Immature natural killer cell (primary cell): ENCODE data around the gene KDM4C. TPM values are rescaled to one million over a fixed set of nuclear protein-coding genes. Genes with fewer than 3 reads are reported as not detected.

ENCODE experiments used
- DNase-seq, 3 donors: peaks; one replicate each; pipeline ENCODE4 v3.0.0; 2022; ENCODE audit warnings: mixed read lengths in 1 of 3
- H3K27ac Mint-ChIP-seq, 6 donors: one replicate each; pipeline ENCODE4 v1.8.0; 2020; ENCODE audit warnings: mixed read lengths in 6 of 6, mild to moderate bottlenecking in 5 of 6, inconsistent platforms in 4 of 6, moderate library complexity in 3 of 6
- H3K27me3 Mint-ChIP-seq, 3 donors: one replicate each; pipeline ENCODE4 v1.8.0; 2020 to 2021; ENCODE audit warnings: low read depth in 3 of 3, mild to moderate bottlenecking in 3 of 3, mixed read lengths in 3 of 3, moderate library complexity in 3 of 3, inconsistent platforms in 1 of 3
- H3K36me3 Mint-ChIP-seq, 3 donors: one replicate each; pipeline ENCODE4 v1.8.0; 2020; ENCODE audit warnings: mixed read lengths in 3 of 3, inconsistent platforms in 2 of 3, mild to moderate bottlenecking in 2 of 3
- H3K4me1 Mint-ChIP-seq, 2 donors: one replicate each; pipeline ENCODE4 v1.8.0; 2020; ENCODE audit warnings: inconsistent platforms in 2 of 2, mild to moderate bottlenecking in 2 of 2, mixed read lengths in 2 of 2, moderate library complexity in 1 of 2
- H3K4me3 Mint-ChIP-seq, 5 donors: one replicate each; pipeline ENCODE4 v1.8.0; 2020; ENCODE audit warnings: mild to moderate bottlenecking in 5 of 5, mixed read lengths in 5 of 5, inconsistent platforms in 3 of 5, moderate library complexity in 3 of 5
- H3K9me3 Mint-ChIP-seq, 6 donors: one replicate each; pipeline ENCODE4 v1.8.0; 2020; ENCODE audit warnings: mild to moderate bottlenecking in 6 of 6, mixed read lengths in 6 of 6, inconsistent platforms in 4 of 6, moderate library complexity in 3 of 6
- polyA plus RNA-seq, 3 donors: library from polyadenylated mRNA; unstranded; fragments of 300-500 nt; fragmentation: Illumina TruSeq; gene quantifications; one replicate each; pipeline ENCODE4 v1.2.3, GENCODE V29; 2021

The KDM4C gene
- polyA plus RNA-seq, 3 donors from 2014 or later, result 18.2 to 45.6 (median 29.9) TPM

DNA sequence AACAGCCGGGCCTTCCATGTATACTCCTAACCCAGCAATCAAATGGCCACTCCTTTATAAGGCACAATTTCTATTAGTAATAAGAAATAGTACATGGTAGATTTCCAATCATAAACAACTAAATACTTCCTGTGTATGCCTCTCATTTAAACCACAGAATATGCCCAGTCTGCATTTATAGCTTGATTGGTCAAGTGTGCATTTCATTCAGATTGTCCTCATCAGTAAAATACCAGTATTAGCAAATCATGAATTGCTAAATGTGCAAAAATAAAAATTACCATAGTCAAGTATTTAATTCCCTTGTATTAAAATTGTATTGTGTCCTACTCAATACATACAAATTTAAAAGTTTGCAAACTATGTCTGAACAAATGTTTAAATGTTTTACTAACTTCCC, 406.2 kb downstream of the KDM4C start:
- H3K27me3 Mint-ChIP-seq, result no peaks in the 10 kb centered on the region
- H3K27ac Mint-ChIP-seq, result peak overlapping the region in 1 of 6 donors; percentile 34
- H3K4me1 Mint-ChIP-seq, result peaks cover 14 to 24% of the 10 kb centered on the region in 2 donors
- no peak overlapping the region for H3K4me3 Mint-ChIP-seq
- H3K36me3 Mint-ChIP-seq, result peaks cover 5 to 24% (median 15%) of the 10 kb centered on the region in 3 donors
- H3K9me3 Mint-ChIP-seq, result no peaks in the 10 kb centered on the region
- no peak for DNase-seq

DNA sequence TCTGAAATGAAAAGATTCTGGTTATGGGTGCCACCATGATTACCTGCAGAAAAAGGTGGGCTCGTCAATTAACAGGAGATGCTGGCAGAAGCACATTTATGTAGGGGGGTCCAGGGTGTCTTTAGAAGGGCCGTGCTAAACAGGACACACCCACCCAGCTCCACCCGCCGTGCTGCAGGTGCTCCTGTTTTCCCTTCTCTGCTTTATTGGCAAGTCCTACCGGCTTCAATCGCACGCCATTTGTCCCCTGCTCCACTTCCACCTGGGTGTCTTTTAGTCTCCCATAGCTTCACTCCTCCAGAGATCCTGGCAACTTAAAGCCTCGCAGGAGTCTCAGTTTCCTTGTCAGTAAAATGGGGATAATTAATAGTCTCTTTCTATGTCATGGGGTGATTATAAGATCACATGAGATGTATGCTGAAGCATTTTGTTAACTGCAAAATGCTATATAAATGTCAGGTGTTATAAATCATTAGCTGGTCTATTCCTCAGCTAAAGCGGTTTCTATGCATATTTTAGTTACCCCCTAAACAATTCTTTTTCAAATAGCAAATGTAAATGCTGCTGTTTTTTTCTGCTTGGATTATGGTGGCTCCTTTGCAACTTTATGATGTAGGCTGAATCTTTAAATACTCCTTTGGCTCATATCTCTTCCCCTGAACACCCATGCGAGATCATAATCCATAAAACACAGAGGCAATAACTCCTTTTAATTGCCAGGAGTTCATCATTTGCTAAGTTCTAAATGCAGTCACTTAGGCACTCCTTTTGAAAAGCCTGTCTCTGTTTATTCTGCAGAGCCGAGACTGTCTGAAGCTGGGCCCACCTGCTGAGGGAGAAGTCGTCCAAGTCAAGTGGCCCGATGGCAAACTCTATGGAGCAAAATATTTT, 406.9 kb downstream of the KDM4C start:
- no peaks in the 10 kb centered on the region for H3K27me3 Mint-ChIP-seq
- peaks cover 13 to 19% of the 10 kb centered on the region in 2 donors for H3K4me1 Mint-ChIP-seq
- H3K9me3 Mint-ChIP-seq, result no peaks in the 10 kb centered on the region
- DNase-seq, result no peak
- no peak overlapping the region for H3K4me3 Mint-ChIP-seq
- H3K27ac Mint-ChIP-seq, result no peak overlapping the region
- peaks cover 8 to 27% (median 15%) of the 10 kb centered on the region in 3 donors for H3K36me3 Mint-ChIP-seq

DNA sequence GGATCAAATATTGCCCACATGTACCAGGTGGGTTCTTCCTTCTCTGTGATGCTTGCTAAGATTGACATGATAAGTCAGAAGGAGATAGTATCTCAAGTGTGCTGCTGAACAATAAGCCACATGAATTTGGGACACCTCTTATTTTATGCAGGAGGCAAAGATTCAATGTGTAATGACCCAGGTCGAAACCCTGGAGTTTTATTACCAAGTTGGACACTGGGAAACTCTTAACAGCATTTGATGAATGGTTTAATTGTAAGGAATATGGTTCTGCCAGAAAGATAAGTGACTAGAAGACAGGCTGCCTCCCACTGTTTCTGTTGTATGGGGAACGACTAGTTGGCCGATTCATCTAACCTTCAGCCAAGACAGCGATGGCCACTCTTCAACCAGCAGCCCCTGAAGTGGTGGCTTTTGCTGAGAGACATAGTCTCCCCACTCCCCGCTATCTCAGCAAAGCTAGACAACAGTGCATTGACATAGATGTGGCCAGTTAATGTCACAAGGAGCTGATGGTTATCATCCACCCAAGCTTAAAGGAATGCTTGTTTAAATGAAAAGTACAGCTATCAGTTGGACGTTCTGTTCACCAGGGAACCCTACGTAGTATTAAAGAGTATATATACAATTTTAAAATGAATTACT, 407.7 kb downstream of the KDM4C start:
- H3K4me1 Mint-ChIP-seq, result peaks cover 6 to 11% of the 10 kb centered on the region in 2 donors
- no peak overlapping the region for H3K4me3 Mint-ChIP-seq
- H3K27ac Mint-ChIP-seq, result no peak overlapping the region
- no peak for DNase-seq
- H3K27me3 Mint-ChIP-seq, result no peaks in the 10 kb centered on the region
- H3K9me3 Mint-ChIP-seq, result no peaks in the 10 kb centered on the region
- H3K36me3 Mint-ChIP-seq, result peaks cover 12 to 34% (median 15%) of the 10 kb centered on the region in 3 donors

DNA sequence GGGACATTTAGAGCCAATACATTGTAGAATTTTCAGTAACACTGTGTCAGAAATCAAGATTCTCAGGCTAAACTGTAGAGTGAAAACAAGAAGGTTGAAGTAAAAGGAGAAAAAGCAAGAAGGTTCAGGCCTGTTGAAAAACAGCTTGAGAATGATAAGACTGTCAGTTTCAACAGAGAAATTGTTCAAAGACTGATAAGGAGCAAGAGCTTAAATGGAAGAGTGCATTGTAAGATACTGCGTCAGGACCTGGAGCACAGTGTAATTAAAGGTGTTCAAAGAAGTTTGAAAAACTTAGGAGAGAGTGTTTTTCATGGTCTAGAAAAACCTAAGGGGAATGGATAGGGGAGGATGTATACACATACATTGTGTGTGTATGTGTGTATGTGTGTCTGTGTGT, 408.3 kb downstream of the KDM4C start:
- H3K9me3 Mint-ChIP-seq, result no peaks in the 10 kb centered on the region
- peak overlapping the region in 3 of 6 donors; percentile 32 to 56 (median 44) for H3K27ac Mint-ChIP-seq
- no peaks in the 10 kb centered on the region for H3K27me3 Mint-ChIP-seq
- H3K4me3 Mint-ChIP-seq, result no peak overlapping the region
- peaks cover 12 to 37% (median 15%) of the 10 kb centered on the region in 3 donors for H3K36me3 Mint-ChIP-seq
- no peak for DNase-seq
- H3K4me1 Mint-ChIP-seq, result peaks cover 6 to 11% of the 10 kb centered on the region in 2 donors

DNA sequence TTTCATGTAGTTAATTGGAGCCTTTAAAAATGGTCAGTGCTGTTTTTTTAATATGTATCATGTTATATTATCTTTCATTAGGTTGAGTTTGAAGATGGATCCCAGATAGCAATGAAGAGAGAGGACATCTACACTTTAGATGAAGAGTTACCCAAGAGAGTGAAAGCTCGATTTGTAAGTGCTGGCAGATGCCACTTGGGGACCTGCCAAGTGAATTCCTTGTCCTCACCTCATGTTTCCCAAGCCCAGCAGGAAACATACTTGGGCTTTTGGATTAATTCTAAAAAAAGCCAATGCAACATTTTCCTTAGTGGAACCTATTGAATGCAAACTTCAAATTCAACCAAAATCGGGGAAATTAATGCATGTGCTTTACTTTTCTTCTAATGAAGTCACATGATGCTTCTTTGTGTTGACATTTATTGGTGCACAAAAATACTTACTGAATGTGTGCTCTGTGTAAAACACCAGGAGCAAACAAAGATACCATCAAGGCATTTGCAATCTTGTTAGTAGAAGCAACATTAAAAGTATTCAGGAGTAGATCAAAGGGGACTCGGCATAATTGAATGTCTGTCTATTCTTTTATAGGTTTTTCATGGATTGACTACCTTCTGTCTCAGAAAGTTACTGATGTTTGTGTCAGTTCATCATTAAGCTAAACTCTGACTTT, 412.1 kb downstream of the KDM4C start:
- H3K9me3 Mint-ChIP-seq, result no peaks in the 10 kb centered on the region
- peaks cover 20 to 60% (median 24%) of the 10 kb centered on the region in 3 donors for H3K36me3 Mint-ChIP-seq
- H3K27me3 Mint-ChIP-seq, result peaks cover 0 to 4% (median 0%) of the 10 kb centered on the region in 3 donors
- no peak overlapping the region for H3K4me3 Mint-ChIP-seq
- no peak for DNase-seq
- H3K4me1 Mint-ChIP-seq, result peaks cover 16 to 24% of the 10 kb centered on the region in 2 donors
- H3K27ac Mint-ChIP-seq, result peak overlapping the region in 2 of 6 donors; percentile 12 to 32

DNA sequence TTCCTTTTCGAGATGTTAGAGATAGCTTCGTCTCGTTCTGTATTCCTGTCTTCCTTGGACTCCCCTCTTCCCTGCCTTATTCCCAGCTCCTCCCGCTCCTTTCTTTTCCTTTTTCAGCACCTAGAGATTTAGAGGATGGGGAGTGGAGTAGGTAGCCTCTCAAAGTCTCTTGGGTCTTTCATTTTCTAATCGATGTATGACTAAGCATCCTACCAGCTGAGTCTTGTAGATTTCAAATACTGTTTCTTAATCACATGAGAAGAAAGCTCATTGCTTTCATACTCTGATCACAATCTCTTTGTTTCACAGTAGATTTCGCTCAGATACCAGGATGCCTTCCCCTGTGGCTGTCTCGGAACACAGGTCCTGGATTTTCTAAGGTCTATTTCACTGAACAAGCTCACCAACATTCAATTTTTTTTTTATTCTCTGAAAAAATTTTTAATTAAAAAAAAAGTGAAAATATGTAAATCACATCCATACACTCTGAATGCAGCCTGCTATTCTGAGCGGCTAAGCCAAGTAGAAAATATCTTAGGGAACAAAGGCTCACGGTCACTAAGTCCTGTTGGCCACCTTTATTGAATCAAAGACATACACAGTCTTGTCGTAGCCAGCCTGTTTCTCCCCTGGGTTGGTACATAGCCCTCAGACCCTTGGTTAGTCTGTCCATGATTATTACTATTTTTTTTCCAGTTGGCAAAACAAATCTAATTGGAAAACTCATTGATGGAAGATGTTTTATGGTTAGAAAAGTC, 413.8 kb downstream of the KDM4C start:
- Mint-ChIP-seq H3K4me1 (peaks cover 19 to 32% of the 10 kb centered on the region in 2 donors), H3K4me3 (no peak overlapping the region), H3K27me3 (peaks cover 0 to 4% (median 0%) of the 10 kb centered on the region in 3 donors), H3K27ac (peak overlapping the region in 1 of 6 donors; percentile 31), H3K36me3 (peaks cover 12 to 55% (median 19%) of the 10 kb centered on the region in 3 donors), H3K9me3 (no peaks in the 10 kb centered on the region)
- no peak for DNase-seq

DNA sequence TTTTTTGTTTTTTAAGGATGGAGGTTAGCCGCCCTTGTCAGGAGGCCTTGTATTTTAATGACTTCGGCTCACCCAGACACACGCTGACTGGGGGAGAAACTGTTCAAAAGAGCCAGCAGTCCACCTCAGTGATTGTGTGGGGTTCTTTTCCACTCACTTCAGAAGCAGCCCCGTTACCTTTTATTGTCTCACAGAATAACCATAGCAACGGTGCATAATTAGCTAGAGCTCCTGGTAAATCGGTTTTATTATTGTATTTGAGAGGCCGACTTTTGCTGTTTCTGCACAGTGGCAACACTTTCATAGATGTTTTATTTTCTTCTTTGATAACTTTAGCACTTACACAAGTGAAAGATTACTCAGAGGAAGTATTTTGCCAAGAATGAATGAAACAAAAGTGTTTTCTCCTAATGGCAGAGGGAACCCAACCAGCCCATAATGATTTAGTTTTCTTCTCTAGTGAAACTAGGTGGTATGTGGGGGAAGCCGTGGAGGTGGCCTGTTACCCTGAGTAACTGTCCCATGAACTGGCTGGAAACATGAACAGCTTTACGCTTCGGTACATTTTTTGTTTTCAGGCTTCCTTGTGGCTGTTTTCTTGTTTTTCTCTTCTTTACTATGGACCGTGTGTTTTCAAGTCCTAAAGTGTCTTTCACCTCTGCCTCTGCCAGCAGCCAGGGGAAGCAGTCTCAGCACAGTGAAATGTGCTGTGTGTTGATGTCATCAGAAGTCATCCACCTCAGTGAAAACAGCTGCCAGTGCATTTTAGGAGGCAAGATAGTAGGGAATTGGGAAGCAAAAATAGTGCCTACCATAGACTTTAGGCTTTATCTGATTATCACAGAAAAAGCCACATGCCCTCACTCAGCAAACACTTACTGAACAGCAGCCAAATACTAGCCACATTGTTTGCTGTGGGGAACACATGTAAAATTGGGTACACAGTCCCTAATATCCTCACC, 414.7 kb downstream of the KDM4C start:
- no peaks in the 10 kb centered on the region for H3K9me3 Mint-ChIP-seq
- peaks cover 0 to 4% (median 0%) of the 10 kb centered on the region in 3 donors for H3K27me3 Mint-ChIP-seq
- peaks cover 12 to 58% (median 21%) of the 10 kb centered on the region in 3 donors for H3K36me3 Mint-ChIP-seq
- peak overlapping the region in 5 of 6 donors; percentile 1 to 42 (median 13) for H3K27ac Mint-ChIP-seq
- H3K4me3 Mint-ChIP-seq, result no peak overlapping the region
- H3K4me1 Mint-ChIP-seq, result peaks cover 19 to 32% of the 10 kb centered on the region in 2 donors
- DNase-seq, result no peak

DNA sequence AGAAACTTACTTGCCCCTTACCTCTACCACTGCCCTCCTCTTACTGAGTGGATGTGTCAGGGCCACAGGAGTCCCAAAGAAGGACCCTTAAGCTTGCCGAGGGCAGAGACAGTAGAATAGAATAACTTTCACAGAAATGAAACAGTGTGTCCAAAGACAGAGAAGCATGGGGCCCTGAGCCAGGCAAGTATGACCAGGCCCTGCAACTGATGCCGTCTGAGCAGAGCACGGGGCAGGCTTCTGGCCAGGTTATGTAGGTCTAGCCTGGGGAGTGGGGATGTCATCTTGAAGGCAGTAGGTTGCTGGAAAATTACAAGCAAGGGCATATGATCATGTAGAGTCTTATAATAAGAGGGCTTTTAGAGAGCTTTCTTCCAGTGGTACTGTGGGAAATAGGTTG, 415.4 kb downstream of the KDM4C start:
- Mint-ChIP-seq H3K27ac (peak overlapping the region; percentile 4 to 36 (median 21)), H3K4me1 (peaks cover 19 to 37% of the 10 kb centered on the region in 2 donors), H3K27me3 (peaks cover 0 to 4% (median 0%) of the 10 kb centered on the region in 3 donors), H3K36me3 (peaks cover 17 to 62% (median 28%) of the 10 kb centered on the region in 3 donors), H3K9me3 (no peaks in the 10 kb centered on the region), H3K4me3 (no peak overlapping the region)
- DNase-seq, result no peak

DNA sequence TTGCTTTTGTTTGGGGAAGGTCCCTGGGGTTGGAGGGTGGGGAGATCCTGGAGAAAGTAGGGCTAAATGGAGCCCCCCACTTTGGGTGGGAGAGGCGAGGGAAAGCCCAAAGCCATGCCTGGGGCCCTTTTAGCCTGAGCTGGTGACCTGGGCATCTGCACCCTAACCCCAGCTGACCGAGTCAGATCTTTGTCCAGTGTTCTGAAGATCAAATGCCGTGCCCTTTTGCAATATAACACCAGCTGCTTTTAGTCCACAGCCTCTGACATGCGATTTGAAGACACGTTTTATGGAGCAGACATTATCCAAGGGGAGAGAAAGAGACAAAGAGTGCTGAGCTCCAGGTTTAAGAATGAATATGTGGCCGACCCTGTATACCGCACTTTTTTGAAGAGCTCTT, 416.5 kb downstream of the KDM4C start:
- Mint-ChIP-seq H3K36me3 (peaks cover 22 to 69% (median 34%) of the 10 kb centered on the region in 3 donors), H3K27me3 (peaks cover 0 to 4% (median 0%) of the 10 kb centered on the region in 3 donors), H3K9me3 (no peaks in the 10 kb centered on the region), H3K4me1 (peaks cover 19 to 45% of the 10 kb centered on the region in 2 donors), H3K27ac (peak overlapping the region in 5 of 6 donors; percentile 12 to 81 (median 15)), H3K4me3 (peak overlapping the region in 1 of 5 donors; percentile 20)
- no peak for DNase-seq

DNA sequence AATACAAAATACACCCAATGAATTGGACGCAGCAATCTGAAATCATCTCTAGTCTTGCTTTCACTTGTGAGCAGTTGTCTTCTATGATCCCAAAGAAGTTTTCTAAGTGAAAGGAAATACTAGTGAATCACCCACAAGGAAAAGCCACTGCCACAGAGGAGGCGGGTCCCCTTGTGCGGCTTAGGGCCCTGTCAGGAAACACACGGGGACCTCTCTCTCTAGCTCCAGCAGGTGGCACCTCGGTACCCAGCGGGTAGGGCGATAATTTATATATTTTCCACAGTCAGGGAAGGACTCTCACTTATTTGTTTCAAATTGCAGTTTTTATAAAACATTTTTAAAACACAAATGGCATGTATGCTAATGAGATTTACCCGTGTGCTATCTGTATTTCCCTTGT, 417.1 kb downstream of the KDM4C start:
- Mint-ChIP-seq H3K27me3 (peaks cover 0 to 4% (median 0%) of the 10 kb centered on the region in 3 donors), H3K36me3 (peaks cover 26 to 66% (median 36%) of the 10 kb centered on the region in 3 donors), H3K27ac (peak overlapping the region in 4 of 6 donors; percentile 14 to 81 (median 19)), H3K4me3 (peak overlapping the region in 1 of 5 donors; percentile 20), H3K4me1 (peaks cover 19 to 45% of the 10 kb centered on the region in 2 donors), H3K9me3 (no peaks in the 10 kb centered on the region)
- no peak for DNase-seq

DNA sequence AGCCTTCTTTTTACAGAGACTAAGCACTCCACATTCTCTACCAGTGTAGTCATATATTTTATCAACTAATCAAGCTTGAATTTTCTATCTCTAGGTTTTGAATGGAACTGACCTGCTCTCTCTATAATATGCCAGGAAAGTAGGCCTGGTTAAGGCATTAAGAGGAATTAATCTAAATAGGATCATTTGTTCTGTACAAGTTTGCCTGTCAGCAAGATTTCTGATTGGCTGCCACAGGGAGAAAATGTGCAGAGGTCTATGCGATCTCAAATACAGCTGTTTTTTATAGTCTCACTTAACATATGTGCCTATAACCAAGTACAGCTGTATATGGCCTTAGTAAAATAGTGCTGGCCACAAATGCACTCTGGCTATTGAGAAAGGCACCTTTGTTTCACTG, 418.8 kb downstream of the KDM4C start:
- Mint-ChIP-seq H3K9me3 (no peaks in the 10 kb centered on the region), H3K36me3 (peaks cover 27 to 65% (median 33%) of the 10 kb centered on the region in 3 donors)

DNA sequence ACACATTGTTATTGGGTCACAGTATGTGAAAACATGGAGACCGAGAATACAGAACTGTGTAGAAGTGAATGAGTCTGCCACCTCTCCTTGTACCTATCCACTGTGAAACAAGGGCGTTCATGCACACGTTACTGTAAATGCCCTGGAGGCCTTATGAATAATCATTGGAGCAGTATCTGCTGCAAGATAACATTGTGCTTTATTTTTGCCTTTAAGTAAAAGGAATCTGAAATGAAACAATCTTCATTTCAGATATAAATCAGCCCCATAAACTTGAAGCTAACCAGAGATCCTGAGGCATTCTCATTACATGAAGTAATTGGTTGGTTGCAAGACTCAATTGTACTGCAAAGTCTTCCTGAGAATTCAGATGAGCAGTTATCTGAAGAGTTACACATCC, 419.6 kb downstream of the KDM4C start:
- no peak overlapping the region for H3K4me3 Mint-ChIP-seq
- H3K4me1 Mint-ChIP-seq, result peaks cover 19 to 45% of the 10 kb centered on the region in 2 donors
- no peak for DNase-seq
- H3K27me3 Mint-ChIP-seq, result peaks cover 0 to 4% (median 0%) of the 10 kb centered on the region in 3 donors
- H3K9me3 Mint-ChIP-seq, result no peaks in the 10 kb centered on the region
- peaks cover 28 to 65% (median 37%) of the 10 kb centered on the region in 3 donors for H3K36me3 Mint-ChIP-seq
- H3K27ac Mint-ChIP-seq, result no peak overlapping the region

More for the DNA sequence above, 418.8 kb downstream of the KDM4C start:
- DNase-seq, result no peak
- peaks cover 19 to 45% of the 10 kb centered on the region in 2 donors for H3K4me1 Mint-ChIP-seq
- H3K27ac Mint-ChIP-seq, result no peak overlapping the region
- no peak overlapping the region for H3K4me3 Mint-ChIP-seq
- peaks cover 0 to 4% (median 0%) of the 10 kb centered on the region in 3 donors for H3K27me3 Mint-ChIP-seq
